Measurements from ENCODE around the gene SEC16B.

SEC16B gene, protein sequence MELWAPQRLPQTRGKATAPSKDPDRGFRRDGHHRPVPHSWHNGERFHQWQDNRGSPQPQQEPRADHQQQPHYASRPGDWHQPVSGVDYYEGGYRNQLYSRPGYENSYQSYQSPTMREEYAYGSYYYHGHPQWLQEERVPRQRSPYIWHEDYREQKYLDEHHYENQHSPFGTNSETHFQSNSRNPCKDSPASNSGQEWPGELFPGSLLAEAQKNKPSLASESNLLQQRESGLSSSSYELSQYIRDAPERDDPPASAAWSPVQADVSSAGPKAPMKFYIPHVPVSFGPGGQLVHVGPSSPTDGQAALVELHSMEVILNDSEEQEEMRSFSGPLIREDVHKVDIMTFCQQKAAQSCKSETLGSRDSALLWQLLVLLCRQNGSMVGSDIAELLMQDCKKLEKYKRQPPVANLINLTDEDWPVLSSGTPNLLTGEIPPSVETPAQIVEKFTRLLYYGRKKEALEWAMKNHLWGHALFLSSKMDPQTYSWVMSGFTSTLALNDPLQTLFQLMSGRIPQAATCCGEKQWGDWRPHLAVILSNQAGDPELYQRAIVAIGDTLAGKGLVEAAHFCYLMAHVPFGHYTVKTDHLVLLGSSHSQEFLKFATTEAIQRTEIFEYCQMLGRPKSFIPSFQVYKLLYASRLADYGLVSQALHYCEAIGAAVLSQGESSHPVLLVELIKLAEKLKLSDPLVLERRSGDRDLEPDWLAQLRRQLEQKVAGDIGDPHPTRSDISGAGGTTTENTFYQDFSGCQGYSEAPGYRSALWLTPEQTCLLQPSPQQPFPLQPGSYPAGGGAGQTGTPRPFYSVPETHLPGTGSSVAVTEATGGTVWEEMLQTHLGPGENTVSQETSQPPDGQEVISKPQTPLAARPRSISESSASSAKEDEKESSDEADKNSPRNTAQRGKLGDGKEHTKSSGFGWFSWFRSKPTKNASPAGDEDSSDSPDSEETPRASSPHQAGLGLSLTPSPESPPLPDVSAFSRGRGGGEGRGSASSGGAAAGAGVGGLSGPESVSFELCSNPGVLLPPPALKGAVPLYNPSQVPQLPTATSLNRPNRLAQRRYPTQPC

DNA sequence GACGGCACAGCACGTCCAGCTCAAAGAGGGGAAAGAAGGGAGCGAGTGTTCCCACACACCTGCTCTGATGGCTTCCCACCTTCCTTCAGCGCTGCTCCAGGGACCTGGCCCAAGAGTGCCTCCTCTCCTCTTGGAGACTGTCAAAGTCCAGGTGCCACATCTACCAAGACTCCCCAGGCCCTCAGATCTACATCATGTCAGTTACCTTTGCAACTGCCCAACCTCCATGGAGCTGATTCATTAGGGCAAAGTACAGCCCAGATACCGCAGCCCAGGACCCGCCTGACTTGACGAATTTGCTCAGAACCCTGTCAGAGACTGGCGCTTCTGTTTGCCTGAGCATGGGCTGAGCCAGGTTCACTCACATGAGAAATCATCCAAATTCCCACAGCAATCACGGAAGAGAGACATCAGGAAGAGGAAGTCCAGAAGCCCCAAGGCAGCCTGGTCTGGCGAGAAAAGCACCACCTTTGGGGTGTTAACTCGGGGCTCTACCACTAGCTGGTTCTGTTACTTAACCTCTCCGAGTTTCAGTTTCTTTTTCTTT, at the start of gene SEC16B:
SEC16B (minus strand) TSS at position 234 of the 547 bp plus-strand sequence. CDS start 2,077 bp downstream, outside the sequence.
- no peak within 1 kb of the TSS for H3K27ac ChIP-seq
- TF ChIP-seq, protein P1, sequence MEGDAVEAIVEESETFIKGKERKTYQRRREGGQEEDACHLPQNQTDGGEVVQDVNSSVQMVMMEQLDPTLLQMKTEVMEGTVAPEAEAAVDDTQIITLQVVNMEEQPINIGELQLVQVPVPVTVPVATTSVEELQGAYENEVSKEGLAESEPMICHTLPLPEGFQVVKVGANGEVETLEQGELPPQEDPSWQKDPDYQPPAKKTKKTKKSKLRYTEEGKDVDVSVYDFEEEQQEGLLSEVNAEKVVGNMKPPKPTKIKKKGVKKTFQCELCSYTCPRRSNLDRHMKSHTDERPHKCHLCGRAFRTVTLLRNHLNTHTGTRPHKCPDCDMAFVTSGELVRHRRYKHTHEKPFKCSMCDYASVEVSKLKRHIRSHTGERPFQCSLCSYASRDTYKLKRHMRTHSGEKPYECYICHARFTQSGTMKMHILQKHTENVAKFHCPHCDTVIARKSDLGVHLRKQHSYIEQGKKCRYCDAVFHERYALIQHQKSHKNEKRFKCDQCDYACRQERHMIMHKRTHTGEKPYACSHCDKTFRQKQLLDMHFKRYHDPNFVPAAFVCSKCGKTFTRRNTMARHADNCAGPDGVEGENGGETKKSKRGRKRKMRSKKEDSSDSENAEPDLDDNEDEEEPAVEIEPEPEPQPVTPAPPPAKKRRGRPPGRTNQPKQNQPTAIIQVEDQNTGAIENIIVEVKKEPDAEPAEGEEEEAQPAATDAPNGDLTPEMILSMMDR (IDR thresholded peaks at IDR 0.05): no peak

DNA sequence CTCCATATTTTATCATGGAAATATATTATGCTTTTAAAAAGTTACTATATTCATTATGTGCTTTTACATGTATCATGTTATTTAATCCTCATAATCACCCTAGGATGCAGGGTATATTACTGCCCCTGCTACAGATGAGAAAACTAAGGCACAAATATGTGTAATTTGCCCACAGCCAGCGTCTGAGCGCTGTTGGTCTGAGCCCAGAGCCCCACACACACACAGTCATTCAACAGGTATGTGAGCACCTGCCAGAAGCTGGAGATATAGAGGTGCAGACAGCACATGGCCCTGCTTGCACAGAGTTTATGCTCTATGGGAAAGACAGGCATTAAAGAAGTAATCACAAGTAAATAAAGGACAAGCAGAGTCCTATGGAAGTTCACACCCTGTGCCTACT, 49.8 kb upstream of the SEC16B start:
- H3K27ac ChIP-seq: no peak overlapping the region
- TF ChIP-seq ZFX (IDR thresholded peaks at IDR 0.05; ENCODE audit: borderline replicate concordance): no peak
- TF ChIP-seq, protein P1 (IDR thresholded peaks at IDR 0.05): no peak

DNA sequence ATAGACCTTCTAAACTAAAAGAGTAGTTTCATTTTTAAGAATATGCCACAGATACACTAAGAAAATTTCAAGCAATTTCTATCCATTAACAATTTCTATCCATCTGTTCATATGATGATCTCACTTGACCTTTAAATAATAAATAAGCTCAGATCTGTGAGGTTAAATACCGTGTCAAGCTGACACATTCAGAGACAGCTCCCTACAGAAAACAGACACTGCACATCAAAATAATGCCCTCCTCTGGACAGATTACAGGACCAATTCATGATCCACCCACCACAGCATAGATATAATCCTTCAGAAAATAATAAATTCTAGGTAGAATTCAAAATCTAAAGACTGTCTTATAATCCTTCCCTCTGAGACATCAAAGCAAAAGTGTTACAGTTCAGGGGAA, 49.4 kb upstream of the SEC16B start:
- H3K27ac ChIP-seq: no peak overlapping the region
- TF ChIP-seq, protein P1 (IDR thresholded peaks at IDR 0.05): no peak
- no peak for TF ChIP-seq ZFX (IDR thresholded peaks at IDR 0.05; ENCODE audit: borderline replicate concordance)

DNA sequence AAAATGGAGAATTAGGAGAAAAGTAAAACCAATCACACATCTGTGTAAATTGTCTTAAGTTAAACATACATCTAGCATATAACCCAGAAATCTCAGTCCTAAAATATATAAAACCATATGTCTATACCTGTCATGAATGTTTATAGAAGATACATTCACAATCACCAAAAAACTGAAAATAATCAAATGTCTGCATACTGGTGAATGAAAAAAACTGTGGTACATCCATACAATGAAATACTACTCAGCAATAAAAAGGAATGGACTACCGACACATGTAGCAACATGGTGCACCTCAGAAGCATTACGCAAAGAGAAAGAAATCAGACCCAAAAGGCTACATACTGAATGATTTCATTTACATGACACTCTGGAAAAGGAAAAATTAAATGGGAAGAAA, 47.7 kb upstream of the SEC16B start:
- TF ChIP-seq ZFX (IDR thresholded peaks at IDR 0.05; ENCODE audit: borderline replicate concordance): no peak
- TF ChIP-seq, protein P1 (IDR thresholded peaks at IDR 0.05): no peak
- H3K27ac ChIP-seq: no peak overlapping the region

DNA sequence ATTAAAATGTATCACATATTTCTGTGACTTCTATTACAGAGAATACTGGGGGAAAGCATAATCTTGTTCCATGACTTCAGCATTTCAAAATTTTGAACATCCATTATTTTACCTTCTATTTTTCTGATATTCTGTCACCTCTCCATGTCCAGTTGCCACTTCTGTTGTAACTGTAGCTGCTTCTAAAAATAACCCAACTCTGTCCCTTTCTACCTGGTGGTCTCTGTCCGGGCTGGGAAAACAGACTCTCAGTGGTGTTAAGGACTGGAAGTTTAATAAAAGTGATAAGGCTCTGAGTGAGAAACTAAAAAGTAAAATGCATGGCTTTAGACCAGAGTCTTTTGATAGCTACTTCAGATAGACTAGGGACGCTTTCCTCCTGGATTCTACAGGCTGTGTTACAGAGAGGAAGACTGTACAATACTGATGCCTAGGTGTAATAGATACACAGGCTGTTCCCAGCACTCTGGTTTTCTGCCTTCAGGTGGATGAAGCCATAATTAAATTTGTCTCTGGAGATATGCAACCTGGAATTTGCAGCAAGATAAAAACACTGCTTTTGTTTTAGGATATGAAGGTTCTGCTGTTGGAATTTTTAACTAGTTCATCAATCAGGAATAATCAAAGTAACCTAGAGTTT, 42.1 kb upstream of the SEC16B start:
- H3K27ac ChIP-seq: no peak overlapping the region
- TF ChIP-seq ZFX (IDR thresholded peaks at IDR 0.05; ENCODE audit: borderline replicate concordance): no peak
- TF ChIP-seq, protein P1 (IDR thresholded peaks at IDR 0.05): no peak

DNA sequence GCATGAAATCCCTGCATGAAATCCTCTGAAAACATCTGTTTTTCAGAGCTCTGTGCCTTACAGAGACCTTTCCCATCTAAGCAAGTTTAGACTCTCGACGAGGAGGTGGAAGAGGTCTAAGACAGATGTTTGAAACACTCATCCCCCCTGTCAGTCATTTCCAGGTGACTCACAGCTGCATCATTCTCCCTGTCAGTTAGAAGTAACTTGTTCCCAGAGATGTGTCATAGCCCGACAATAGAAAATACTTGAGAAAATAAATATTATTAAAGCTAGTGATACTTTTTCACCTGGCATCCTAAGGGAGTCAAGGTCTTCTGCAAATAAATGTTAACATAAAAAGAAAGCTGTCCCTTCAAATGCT, 41.6 kb upstream of the SEC16B start:
- TF ChIP-seq ZFX (IDR thresholded peaks at IDR 0.05; ENCODE audit: borderline replicate concordance): no peak
- TF ChIP-seq, protein P1 (IDR thresholded peaks at IDR 0.05): no peak
- H3K27ac ChIP-seq: no peak overlapping the region
